GM18505 (cell line): ENCODE data around the gene ADK.
"Not testable (repeated sequence)": the region's sequence is repeated elsewhere in the genome, so short reads cannot be mapped to it uniquely, and the experiment has no call there.

ENCODE experiments used
- ATAC-seq: cut with Tn5 transposase; IDR thresholded peaks from one replicate; pipeline ENCODE4 v1.9.1; 2021; ENCODE audit not compliant: unreplicated experiment
- POLR2A ChIP-seq: IDR thresholded peaks from 4 replicates; pipeline ENCODE4 v1.6.1; 2011; ENCODE audit warnings: borderline replicate concordance; ENCODE audit not compliant: insufficient read depth, insufficient read length; ENCODE audit errors: extremely low read depth

The ADK gene

DNA sequence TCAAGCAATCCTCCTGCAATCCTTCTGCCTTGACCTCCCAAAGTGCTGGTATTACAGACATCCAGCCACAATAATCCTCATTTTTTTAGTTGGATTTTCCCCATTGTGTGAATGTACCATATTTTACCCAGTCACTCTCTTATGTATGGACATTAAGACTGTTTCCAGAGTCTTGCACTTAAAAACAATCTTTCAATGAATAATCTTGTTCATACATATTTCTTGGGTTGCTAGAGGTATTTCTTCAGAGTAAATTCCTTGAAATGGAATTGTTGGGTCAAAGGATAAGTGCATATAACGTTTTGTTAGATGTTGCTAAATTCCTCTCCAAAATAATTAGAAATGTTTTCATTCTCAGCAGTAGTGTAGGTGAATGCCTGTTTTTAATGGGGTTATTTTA is 392.3 kb downstream of the ADK start:
- no peak for TF ChIP-seq POLR2A
- no peak for ATAC-seq

DNA sequence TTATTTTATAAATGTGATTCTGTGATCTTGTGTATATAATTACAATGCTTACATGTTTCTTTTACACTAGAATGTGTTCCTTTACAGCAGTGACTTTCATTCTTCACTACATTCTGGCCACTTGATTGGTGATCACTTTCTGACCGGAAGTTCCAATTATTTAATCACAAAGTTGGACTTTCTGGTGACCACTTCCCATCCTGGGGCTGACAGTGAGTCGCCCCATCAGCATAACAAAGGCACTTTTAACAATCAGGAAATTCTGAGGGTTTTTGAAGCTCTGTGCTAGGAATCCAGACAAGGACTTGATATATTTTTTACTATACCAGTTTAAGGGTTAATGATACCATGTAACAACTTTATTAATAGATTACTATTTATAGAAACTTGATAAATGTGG is 393.1 kb downstream of the ADK start:
- TF ChIP-seq POLR2A: no peak
- no peak for ATAC-seq

DNA sequence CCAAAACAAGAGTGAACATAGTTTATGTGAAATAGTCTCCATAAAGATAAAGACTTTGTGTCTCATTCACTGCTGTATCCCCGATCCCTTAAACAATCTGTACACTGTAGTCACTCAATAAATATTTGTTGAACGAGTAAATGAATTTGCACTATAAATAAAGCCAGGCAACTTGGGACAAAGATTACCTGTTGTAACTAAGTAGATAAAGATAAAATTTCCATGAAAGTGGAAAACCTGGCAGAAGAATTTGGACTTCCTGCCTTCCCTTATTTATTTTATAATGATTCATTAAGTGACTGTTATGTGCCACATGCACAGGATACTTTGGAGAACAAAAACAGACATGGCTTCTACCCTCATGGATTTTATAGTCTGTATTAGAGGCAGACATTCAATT is 397.7 kb downstream of the ADK start:
- no peak for ATAC-seq
- no peak for TF ChIP-seq POLR2A

DNA sequence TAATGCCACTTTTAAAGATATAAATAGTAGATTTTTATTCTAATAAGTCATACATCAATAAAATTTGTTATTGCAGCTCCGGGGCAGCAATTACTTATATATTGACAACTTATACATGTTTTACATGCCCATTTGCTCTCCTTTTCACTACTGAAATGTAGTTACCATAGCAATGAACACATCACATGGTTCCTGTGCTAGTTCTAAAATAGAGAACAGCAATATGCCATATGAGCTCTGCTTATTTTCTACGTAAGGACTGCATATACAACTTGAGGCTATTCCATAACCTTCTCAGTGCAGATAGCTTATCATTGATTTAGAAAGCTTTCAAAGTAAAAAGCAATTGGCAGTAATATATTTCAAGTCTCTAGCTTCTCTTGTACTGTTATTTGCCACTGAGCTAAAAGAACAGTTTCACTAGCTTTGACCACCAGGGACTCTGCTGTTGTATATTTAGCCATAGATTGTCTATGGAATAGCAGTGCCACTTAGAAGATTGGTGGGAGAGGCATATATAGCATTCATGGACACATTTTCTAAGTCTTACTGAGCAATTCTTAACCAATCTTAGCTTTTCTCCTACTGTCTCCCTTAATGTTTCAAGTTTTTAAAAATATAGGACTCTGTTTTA is 405.2 kb downstream of the ADK start:
- TF ChIP-seq POLR2A: no peak
- ATAC-seq: no peak

DNA sequence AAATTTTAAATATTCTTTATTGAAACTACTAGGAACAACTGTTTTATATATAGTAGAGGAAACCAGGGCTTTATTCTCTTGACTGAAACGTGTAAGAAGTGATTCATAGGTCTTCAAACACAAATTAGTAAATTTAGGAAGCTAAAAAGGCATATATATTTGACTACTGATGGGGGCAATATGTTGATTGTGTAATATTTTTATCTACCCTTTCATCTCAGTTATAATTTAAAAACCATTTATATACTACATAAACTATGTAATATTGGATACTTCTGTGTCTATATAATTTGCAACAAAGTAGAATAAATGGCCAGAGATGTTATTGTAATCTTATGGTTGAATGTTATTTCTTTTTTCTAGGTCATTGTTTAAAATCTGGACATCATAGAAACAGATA is 406.1 kb downstream of the ADK start:
- no peak for TF ChIP-seq POLR2A
- ATAC-seq: no peak

DNA sequence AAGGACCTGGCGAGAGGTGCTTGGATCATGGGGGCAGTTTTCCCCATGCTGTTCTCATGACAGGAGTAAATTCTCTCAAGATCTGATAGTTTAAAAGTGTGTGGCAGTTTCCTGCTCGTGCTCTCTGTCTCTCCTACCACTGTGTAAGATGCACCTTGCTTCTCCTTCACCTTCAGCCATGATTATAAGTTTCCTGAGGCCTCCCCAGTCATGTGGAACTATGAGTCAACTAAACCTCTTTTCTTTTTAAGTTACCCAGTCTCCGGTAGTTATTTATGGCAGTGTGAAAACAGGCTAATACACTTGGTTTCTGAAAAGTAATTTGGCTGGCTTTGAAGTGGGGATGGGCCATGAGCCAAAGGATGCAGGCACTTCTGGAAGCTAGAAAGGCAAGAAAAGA is 407.4 kb downstream of the ADK start:
- no peak for ATAC-seq
- no peak for TF ChIP-seq POLR2A

DNA sequence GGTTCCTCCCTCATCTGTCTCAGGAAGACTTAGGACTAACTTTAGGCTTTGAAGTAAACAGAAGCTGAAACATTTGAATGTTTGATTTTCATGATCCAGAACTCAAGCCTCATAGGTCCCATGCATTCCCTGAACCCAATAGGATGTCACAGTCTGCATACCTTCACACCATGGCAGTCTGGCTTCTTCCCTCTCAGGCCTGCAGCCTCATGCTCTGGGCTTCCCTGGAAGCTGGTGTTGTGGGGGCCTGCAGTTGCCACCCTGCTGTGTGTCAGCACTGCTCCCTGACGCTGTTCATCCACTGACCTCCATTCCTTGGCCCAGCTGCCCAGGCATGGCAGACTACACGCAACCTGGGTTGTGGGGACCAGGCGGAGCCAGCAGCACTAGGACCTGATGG is 407.9 kb downstream of the ADK start:
- no peak for ATAC-seq
- no peak for TF ChIP-seq POLR2A

DNA sequence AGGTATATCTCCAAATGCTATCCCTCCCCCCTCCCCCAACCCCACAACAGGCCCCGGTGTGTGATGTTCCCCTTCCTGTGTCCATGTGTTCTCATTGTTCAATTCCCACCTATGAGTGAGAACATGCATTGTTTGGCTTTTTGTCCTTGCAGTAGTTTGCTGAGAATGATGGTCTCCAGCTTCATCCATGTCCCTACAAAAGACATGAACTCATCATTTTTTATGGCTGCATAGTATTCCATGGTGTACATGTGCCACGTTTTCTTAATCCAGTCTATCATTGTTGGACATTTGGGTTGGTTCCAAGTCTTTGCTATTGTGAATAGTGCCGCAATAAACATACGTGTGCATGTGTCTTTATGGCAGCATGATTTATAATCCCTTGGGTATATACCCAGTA is 417.9 kb downstream of the ADK start:
- not testable (repeated sequence) for ATAC-seq

DNA sequence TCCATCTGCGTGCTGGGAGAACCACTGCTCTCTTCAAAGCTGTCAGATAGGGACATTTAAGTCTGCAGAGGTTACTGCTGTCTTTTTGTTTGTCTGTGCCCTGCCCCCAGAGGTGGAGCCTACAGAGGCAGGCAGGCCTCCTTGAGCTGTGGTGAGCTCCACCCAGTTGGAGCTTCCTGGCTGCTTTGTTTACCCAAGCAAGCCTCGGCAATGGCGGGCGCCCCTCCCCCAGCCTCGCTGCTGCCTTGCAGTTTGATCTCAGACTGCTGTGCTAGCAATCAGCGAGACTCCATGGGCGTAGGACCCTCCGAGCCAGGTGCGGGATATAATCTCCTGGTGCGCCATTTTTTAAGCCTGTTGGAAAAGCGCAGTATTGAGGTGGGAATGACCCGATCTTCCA is 422.5 kb downstream of the ADK start:
- not testable (repeated sequence) for ATAC-seq

DNA sequence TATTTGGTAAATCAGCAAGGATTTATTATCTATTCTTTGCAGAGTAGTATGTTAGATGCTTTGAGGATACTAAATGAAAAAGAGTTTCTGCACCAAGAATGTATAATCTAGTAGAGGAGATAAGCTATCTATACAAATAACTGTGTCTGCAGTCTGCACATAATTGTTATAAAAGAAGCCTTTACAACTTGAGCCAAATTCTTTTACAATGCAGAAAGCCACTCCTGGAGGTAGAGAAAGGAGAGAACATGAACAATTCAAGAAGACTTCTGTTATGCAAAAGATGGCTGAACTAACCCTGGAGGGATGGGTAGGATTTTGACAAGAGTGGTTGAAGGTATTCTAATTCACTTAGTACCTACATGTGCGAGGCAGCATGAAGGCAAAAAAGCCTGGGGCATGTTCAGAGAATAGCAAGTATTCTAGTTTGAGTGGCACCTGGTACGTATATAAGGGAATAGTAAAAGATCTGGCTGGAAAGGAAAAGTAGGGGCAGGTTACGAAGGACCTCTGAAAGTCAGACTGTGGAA is 424.2 kb downstream of the ADK start:
- no peak for TF ChIP-seq POLR2A
- no peak for ATAC-seq

DNA sequence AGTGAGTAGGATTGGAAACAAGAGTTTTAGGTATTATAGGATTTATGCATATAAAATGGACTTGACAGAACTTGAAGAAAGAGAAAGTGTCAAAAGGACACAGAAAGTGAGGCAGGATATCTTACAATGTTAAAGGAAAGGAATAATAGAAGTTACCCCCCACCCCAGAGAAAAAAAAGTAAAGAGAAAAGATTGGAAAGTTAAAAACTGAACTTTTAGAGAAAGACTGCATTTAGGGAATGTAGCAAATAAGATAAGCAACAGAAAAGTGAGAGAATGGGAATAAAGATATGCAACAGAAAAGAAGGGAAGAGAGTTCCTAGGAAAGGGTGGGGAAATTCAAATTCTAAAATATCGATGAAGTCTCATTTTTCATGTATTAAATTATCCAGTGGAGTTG is 424.9 kb downstream of the ADK start:
- ATAC-seq: no peak
- TF ChIP-seq POLR2A: no peak

DNA sequence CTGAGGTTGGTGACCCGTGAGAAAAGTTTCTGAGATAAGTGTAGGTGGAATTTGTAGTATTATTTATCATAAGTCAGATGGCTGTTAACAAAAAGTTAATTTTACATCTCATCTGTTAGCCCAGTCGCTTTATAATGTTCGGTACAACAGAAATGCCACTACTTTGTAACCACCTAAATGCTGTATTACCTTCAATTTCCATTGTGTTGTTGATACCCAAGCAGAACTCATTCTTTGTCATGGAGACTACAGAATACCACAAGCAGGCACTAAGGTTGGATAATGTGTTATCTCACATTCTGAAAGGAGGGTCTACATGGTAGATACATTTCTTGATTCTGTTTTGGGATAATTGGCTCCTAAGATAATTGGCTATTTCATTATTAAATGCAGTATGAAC is 425.6 kb downstream of the ADK start:
- ATAC-seq: no peak
- no peak for TF ChIP-seq POLR2A

DNA sequence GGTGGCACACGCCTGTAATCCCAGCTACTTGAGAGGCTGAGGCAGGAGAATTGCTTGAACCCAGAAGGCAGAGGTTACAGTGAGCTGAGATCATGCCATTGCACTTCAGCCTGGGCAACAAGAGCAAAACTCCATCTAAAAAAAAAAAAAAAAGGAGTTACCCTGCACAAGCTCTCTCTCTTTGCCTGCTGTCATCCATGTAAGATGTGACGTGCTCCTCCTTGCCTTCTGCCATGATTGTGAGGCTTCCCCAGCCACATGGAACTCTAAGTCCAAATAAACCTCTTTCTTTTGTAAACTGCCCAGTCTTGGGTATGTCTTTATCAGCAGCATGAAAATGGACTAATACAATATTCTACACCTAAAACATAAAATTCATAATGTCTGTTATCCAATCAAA is 429.4 kb downstream of the ADK start:
- not testable (repeated sequence) for ATAC-seq

DNA sequence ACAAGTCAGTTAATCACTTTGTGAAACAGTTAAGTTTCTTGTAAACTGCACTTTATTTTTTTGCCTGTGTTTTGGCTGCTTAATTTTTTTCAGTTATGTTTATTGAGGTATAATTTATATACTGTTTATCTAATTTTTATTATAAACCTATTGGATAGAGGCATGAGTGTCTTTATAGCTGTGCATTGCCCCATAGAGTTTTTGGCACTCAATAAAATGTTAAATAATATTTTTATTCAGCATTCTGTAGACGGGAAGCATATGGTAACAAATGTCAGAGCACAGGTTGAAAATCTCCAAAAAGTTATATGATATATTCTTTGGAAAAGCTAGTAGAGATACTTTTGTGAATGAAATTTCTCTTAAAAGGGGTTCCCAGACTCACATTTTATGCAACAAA is 431.5 kb downstream of the ADK start:
- ATAC-seq: no peak
- TF ChIP-seq POLR2A: no peak
